Eye (tissue), 1 donor: Measurements from ENCODE around the gene AHNAK.
"Not testable (repeated sequence)": the region's sequence is repeated elsewhere in the genome, so short reads cannot be mapped to it uniquely, and the experiment has no call there.

Experiments
- DNase-seq: peaks from one replicate; pipeline ENCODE4 v3.0.0-alpha.2; 2015

Gene AHNAK

GRCh38 chr11:62400281-62400680 is 146.3 kb downstream of the AHNAK start:
- no peak for DNase-seq

GRCh38 chr11:62399878-62400266 is 146.7 kb downstream of the AHNAK start:
- DNase-seq = peak; percentile 80

GRCh38 chr11:62399172-62399877 is 147.3 kb downstream of the AHNAK start:
- DNase-seq = no peak

GRCh38 chr11:62398011-62398994 is 148.3 kb downstream of the AHNAK start:
- peak; percentile 28 for DNase-seq

GRCh38 chr11:62395885-62396551 is 150.6 kb downstream of the AHNAK start:
- DNase-seq = no peak

- peak; percentile 95 for DNase-seq
These were observed 151.6 kb downstream of the AHNAK start for GRCh38 chr11:62394825-62395538.

GRCh38 chr11:62393735-62394134 is 152.9 kb downstream of the AHNAK start:
- no peak for DNase-seq

GRCh38 chr11:62393061-62393611 is 153.5 kb downstream of the AHNAK start:
- no peak for DNase-seq

GRCh38 chr11:62392506-62392905 is 154.1 kb downstream of the AHNAK start:
- no peak for DNase-seq

- no peak for DNase-seq
These were observed 154.8 kb downstream of the AHNAK start for GRCh38 chr11:62391642-62392425.

- DNase-seq = no peak
These were observed 155.9 kb downstream of the AHNAK start for GRCh38 chr11:62390722-62391121.

GRCh38 chr11:62390237-62390636 is 156.4 kb downstream of the AHNAK start:
- no peak for DNase-seq

- no peak for DNase-seq
These were observed 157.6 kb downstream of the AHNAK start for GRCh38 chr11:62388999-62389398.

- DNase-seq = no peak
These were observed 159.2 kb downstream of the AHNAK start for GRCh38 chr11:62387381-62387780.

- not testable (repeated sequence) for DNase-seq
These were observed 160.5 kb downstream of the AHNAK start for GRCh38 chr11:62386083-62386482.

- DNase-seq = no peak
These were observed 162.8 kb downstream of the AHNAK start for GRCh38 chr11:62383822-62384221.
